Fibroblast of villous mesenchyme (primary cell): ENCODE measurements around the gene PPP1R7. TPM values are rescaled to one million over a fixed set of nuclear protein-coding genes. Genes with fewer than 3 reads are reported as not detected.

Experiments
- DNase-seq: peaks from one replicate; pipeline ENCODE4 v3.0.0-alpha.2; 2010; ENCODE audit warnings: low read depth
- H3K4me3 ChIP-seq: 2 replicates; pipeline ENCODE4 v1.5.1; 2011; ENCODE audit warnings: low read depth, mild to moderate bottlenecking, low read length
- CTCF ChIP-seq: IDR thresholded peaks from 2 replicates; pipeline ENCODE4 v1.5.1; 2012; ENCODE audit warnings: low read depth, mild to moderate bottlenecking, low read length; ENCODE audit not compliant: insufficient read depth
- total RNA-seq: library from RNA; depleted of rRNA; stranded (reverse); fragments of >200 nt; gene quantifications from 2 replicates; pipeline ENCODE4 v1.2.3, GENCODE V29; 2012

The PPP1R7 gene
- total RNA-seq, 1 donor, result 78.2 TPM

- no peak for DNase-seq
- no peak for TF ChIP-seq CTCF
- no peak overlapping the region for H3K4me3 ChIP-seq
Observed at GRCh38 chr2:241108271-241109209, 41.7 kb upstream of the PPP1R7 start.

- no peak overlapping the region for H3K4me3 ChIP-seq
- TF ChIP-seq CTCF, result no peak
- DNase-seq, result no peak
Observed at GRCh38 chr2:241109210-241110088, 40.8 kb upstream of the PPP1R7 start.

- no peak for TF ChIP-seq CTCF
- no peak for DNase-seq
- H3K4me3 ChIP-seq, result no peak overlapping the region
Observed at GRCh38 chr2:241110089-241110606, 40.1 kb upstream of the PPP1R7 start.

GRCh38 chr2:241110607-241111439, 39.4 kb upstream of the PPP1R7 start:
- TF ChIP-seq CTCF, result no peak
- no peak overlapping the region for H3K4me3 ChIP-seq
- no peak for DNase-seq

- no peak for DNase-seq
- no peak overlapping the region for H3K4me3 ChIP-seq
- no peak for TF ChIP-seq CTCF
Observed at GRCh38 chr2:241111440-241111805, 38.8 kb upstream of the PPP1R7 start.

GRCh38 chr2:241112046-241112445, 38.2 kb upstream of the PPP1R7 start:
- no peak for TF ChIP-seq CTCF
- no peak overlapping the region for H3K4me3 ChIP-seq
- no peak for DNase-seq
